IPS DF 6.9 (cell line): ENCODE results near the gene PDE4D.

Experiments
- DNase-seq: peaks from one replicate; pipeline ENCODE4 v3.0.0-alpha.2; 2013; ENCODE audit warnings: low read depth, low spot score
- H3K27ac ChIP-seq: one replicate; pipeline ENCODE4 v1.5.1; 2013; ENCODE audit warnings: low read length, control low read depth
- H3K27me3 ChIP-seq: 2 replicates; pipeline ENCODE4 v1.6.1; 2013; ENCODE audit warnings: mild to moderate bottlenecking, low read length; ENCODE audit not compliant: control insufficient read depth, insufficient read depth
- H3K36me3 ChIP-seq: 2 replicates; pipeline ENCODE4 v1.6.1; 2013; ENCODE audit warnings: low read length; ENCODE audit not compliant: control insufficient read depth, insufficient read depth
- H3K4me1 ChIP-seq: 2 replicates; pipeline ENCODE4 v1.6.1; 2013; ENCODE audit warnings: low read length; ENCODE audit not compliant: control insufficient read depth, insufficient read depth
- H3K4me3 ChIP-seq: 2 replicates; pipeline ENCODE4 v1.5.1; 2013; ENCODE audit warnings: mild to moderate bottlenecking, low read length
- H3K9me3 ChIP-seq: 2 replicates; pipeline ENCODE4 v1.6.1; 2013; ENCODE audit warnings: low read length, inconsistent platforms; ENCODE audit not compliant: control insufficient read depth, insufficient read depth
- WGBS: extraction: QIAGEN DNeasy Blood & Tissue Kit; methylation state at CpG from one replicate; pipeline ENCODE4 v1.1.7; 2013; ENCODE audit warnings: mixed read lengths, missing lambda C conversion rate; ENCODE audit not compliant: insufficient read length, insufficient coverage; 5-methylcytosine and 5-hydroxymethylcytosine counted together

The PDE4D gene

DNA sequence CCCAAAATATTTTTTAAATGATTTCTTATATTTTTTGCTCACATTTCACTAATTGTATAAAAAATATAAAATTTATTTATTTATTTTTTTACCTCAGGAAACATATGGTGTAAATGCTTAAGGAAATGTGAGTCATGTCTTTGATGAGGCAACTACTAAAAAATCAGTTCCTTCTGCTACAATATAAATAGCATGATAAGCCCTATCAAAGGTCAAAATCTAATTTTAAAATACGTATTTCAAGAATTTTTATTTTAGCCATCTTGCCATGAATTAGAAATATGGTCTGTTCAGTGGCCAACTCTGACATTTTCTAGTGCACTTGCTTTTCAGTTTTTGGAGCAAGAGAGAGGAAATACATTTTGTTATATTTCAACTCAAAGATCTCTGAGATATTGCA is 50.5 kb downstream of the PDE4D start:
- Histone ChIP-seq H3K9me3 (no peaks in the 10 kb centered on the region), H3K27me3 (no peaks in the 10 kb centered on the region), H3K27ac (no peak overlapping the region), H3K4me1 (0 out of 2 replicates have a peak, but pooled peaks cover 1% of the 10 kb centered on the region), H3K4me3 (no peak overlapping the region), H3K36me3 (no peaks in the 10 kb centered on the region)
- no peak for DNase-seq
- no CpG with 5 or more reads among the region's 1 CpG for WGBS

DNA sequence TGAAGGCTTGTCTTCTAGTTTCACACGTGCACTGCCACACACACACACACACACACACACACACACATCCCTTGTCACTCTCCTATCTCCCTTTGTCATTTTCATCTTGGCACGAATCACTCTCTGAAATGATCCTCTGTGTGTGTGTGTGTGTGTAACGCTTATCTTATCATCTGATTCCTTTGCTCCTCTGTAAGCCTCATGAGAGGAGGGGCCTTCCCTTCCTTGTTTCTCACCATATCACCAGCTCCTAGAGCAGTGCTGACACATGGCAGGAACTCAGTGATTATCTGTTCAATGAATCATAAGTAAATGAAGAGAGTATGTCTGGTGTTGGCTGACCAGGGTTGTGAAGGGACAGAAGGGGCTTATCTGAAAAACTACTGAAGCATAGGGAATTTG is 53.3 kb downstream of the PDE4D start:
- Histone ChIP-seq H3K36me3 (no peaks in the 10 kb centered on the region), H3K27me3 (no peaks in the 10 kb centered on the region), H3K4me3 (no peak overlapping the region), H3K4me1 (0 out of 2 replicates have a peak, but pooled peaks cover 1% of the 10 kb centered on the region), H3K9me3 (no peaks in the 10 kb centered on the region), H3K27ac (no peak overlapping the region)
- no CpG with 5 or more reads among the region's 3 CpGs for WGBS
- DNase-seq, result no peak

- no CpG with 5 or more reads among the region's 2 CpGs for WGBS
- Histone ChIP-seq H3K27me3 (no peaks in the 10 kb centered on the region), H3K36me3 (no peaks in the 10 kb centered on the region), H3K27ac (no peak overlapping the region), H3K9me3 (no peaks in the 10 kb centered on the region), H3K4me3 (no peak overlapping the region), H3K4me1 (0 out of 2 replicates have a peak, but pooled peaks cover 1% of the 10 kb centered on the region)
- no peak for DNase-seq
These were observed 54.5 kb downstream of the PDE4D start for GRCh38 chr5:59838989-59839388.

GRCh38 chr5:59838067-59838466 is 55.5 kb downstream of the PDE4D start:
- no CpG with 5 or more reads among the region's 2 CpGs for WGBS
- no peak for DNase-seq
- Histone ChIP-seq H3K4me3 (no peak overlapping the region), H3K36me3 (no peaks in the 10 kb centered on the region), H3K4me1 (0 out of 2 replicates have a peak, but pooled peaks cover 1% of the 10 kb centered on the region), H3K9me3 (no peaks in the 10 kb centered on the region), H3K27ac (no peak overlapping the region), H3K27me3 (no peaks in the 10 kb centered on the region)

DNA sequence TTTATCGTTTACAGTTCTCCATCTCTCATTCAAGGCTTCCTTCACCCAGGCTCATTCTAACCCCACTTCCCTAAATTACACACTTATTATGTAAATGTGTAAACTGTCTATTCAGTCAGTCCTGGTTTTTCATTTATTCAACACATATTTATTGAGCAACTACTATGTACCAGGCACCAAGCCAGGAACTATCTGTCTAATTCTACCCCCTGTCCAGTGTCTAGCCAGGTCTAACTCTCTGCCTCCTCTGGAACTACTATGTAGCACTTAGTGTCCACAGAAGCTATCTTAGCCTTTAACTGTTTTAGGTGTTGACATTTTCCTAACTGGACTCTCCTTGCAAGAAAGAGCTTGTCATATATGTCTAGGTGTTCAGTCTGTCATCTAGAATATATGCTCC is 56.5 kb downstream of the PDE4D start:
- WGBS, result 100% methylated on average over 1 of the region's 1 CpG
- no peaks in the 10 kb centered on the region for H3K27me3 ChIP-seq
- H3K9me3 ChIP-seq, result no peaks in the 10 kb centered on the region

GRCh38 chr5:59835800-59836199 is 57.7 kb downstream of the PDE4D start:
- H3K27me3 ChIP-seq, result no peaks in the 10 kb centered on the region
- no peaks in the 10 kb centered on the region for H3K36me3 ChIP-seq
- H3K4me3 ChIP-seq, result no peak overlapping the region
- H3K4me1 ChIP-seq, result 0 out of 2 replicates have a peak, but pooled peaks cover 1% of the 10 kb centered on the region
- no peaks in the 10 kb centered on the region for H3K9me3 ChIP-seq
- no CpG with 5 or more reads among the region's 3 CpGs for WGBS
- no peak for DNase-seq
- no peak overlapping the region for H3K27ac ChIP-seq

More for the DNA sequence above, 56.5 kb downstream of the PDE4D start:
- no peaks in the 10 kb centered on the region for H3K36me3 ChIP-seq
- DNase-seq, result no peak
- no peak overlapping the region for H3K4me3 ChIP-seq
- no peak overlapping the region for H3K27ac ChIP-seq
- 0 out of 2 replicates have a peak, but pooled peaks cover 1% of the 10 kb centered on the region for H3K4me1 ChIP-seq

GRCh38 chr5:59833448-59833847 is 60.1 kb downstream of the PDE4D start:
- WGBS, result no CpG with 5 or more reads among the region's 4 CpGs
- Histone ChIP-seq H3K4me3 (no peak overlapping the region), H3K9me3 (no peaks in the 10 kb centered on the region), H3K36me3 (no peaks in the 10 kb centered on the region), H3K4me1 (peaks cover 1% of the 10 kb centered on the region; the same call in 1 of the 2 replicates), H3K27me3 (no peaks in the 10 kb centered on the region), H3K27ac (no peak overlapping the region)
- no peak for DNase-seq

GRCh38 chr5:59832577-59833301 is 60.8 kb downstream of the PDE4D start:
- no peak overlapping the region for H3K4me3 ChIP-seq
- no peak for DNase-seq
- no peak overlapping the region for H3K27ac ChIP-seq
- H3K36me3 ChIP-seq, result no peaks in the 10 kb centered on the region
- no peaks in the 10 kb centered on the region; the same call in 1 of the 2 replicates for H3K4me1 ChIP-seq
- H3K9me3 ChIP-seq, result no peaks in the 10 kb centered on the region
- H3K27me3 ChIP-seq, result no peaks in the 10 kb centered on the region
- WGBS, result 100% methylated on average over 2 of the region's 7 CpGs

- no peak overlapping the region for H3K4me3 ChIP-seq
- no peaks in the 10 kb centered on the region; the same call in 1 of the 2 replicates for H3K4me1 ChIP-seq
- H3K9me3 ChIP-seq, result no peaks in the 10 kb centered on the region
- no peaks in the 10 kb centered on the region for H3K36me3 ChIP-seq
- H3K27me3 ChIP-seq, result no peaks in the 10 kb centered on the region
- no peak overlapping the region for H3K27ac ChIP-seq
- WGBS, result no CpG with 5 or more reads among the region's 4 CpGs
- DNase-seq, result no peak
These were observed 62.1 kb downstream of the PDE4D start for GRCh38 chr5:59831326-59832010.

DNA sequence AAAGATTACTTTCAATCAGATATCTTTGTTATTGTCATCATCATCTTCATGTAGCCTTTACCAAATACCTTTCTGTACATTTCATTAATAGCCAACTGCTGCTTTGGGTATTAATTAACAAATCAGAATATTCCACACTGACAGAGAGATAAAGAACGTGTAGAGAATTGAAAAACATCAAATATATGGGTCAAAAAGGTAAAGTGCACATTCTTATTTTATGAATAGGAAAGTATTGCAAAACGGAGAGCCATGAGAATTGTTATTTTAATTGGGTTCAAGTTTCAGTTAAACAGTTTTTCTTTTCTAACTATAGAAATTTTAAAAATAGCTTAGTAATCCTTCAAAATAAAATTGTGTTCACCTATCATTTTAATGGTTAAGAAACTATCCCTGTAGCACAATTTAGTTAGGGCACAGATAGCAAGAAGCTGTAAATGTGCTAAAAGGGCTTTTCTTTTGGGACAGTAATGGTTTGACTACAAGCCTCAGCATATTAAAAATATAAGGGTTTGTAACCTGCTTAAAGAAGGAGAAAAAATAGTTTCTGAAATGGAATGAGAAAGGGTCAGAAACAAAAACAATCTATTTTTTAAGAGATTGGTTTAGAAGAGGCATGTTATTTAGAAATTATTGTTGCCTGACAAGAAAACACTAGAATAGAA is 62.9 kb downstream of the PDE4D start:
- Histone ChIP-seq H3K27me3 (no peaks in the 10 kb centered on the region), H3K27ac (no peak overlapping the region), H3K4me1 (no peaks in the 10 kb centered on the region; the same call in 1 of the 2 replicates), H3K36me3 (no peaks in the 10 kb centered on the region), H3K9me3 (no peaks in the 10 kb centered on the region), H3K4me3 (no peak overlapping the region)
- WGBS, result no CpG with 5 or more reads among the region's 2 CpGs
- DNase-seq, result no peak
